ENCODE measurements around the gene CYP3A7. TPM values are rescaled to one million over a fixed set of nuclear protein-coding genes. Genes with fewer than 3 reads are reported as not detected.
"Not testable (repeated sequence)": the region's sequence is repeated elsewhere in the genome, so short reads cannot be mapped to it uniquely, and the experiment has no call there.

Gene CYP3A7
- total and polyA plus RNA-seq, 9 donors, result 0.04 to 0.36 (median 0.29) TPM; not detected in 3

DNA sequence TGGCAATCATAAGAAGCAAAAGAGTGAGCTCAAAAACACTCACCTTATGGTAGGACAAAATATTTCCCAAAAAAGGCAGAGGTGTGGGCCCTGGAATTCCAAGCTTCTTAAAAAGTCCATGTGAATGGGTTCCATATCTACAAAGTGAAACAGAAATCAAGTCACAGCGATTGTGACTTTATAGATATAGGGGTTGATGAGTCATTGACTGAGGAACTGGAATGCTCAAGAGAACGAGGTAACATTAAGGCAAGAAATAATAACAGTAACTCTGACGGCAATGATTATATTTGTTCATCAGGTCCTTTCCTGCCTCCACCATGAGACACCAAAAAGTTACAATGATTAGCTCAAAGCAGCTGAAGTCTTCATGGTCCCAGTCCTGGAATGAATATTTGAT lies 45.0 kb upstream of the CYP3A7 start:
- intact Hi-C loops (cut with DNase I), result no loop called here
- no peak for DNase-seq
- Histone ChIP-seq H3K9me3 (no peaks in the 10 kb centered on the region), H3K36me3 (no peaks in the 10 kb centered on the region), H3K27ac (no peak overlapping the region), H3K4me3 (no peak overlapping the region), H3K27me3 (no peaks in the 10 kb centered on the region), H3K4me1 (ENCODE audit: insufficient read depth) (no peaks in the 10 kb centered on the region)
- TF ChIP-seq POLR2A (IDR thresholded peaks at IDR 0.05) (no peak), EP300 (IDR thresholded peaks at IDR 0.05) (no peak)
- TF ChIP-seq, protein P1, sequence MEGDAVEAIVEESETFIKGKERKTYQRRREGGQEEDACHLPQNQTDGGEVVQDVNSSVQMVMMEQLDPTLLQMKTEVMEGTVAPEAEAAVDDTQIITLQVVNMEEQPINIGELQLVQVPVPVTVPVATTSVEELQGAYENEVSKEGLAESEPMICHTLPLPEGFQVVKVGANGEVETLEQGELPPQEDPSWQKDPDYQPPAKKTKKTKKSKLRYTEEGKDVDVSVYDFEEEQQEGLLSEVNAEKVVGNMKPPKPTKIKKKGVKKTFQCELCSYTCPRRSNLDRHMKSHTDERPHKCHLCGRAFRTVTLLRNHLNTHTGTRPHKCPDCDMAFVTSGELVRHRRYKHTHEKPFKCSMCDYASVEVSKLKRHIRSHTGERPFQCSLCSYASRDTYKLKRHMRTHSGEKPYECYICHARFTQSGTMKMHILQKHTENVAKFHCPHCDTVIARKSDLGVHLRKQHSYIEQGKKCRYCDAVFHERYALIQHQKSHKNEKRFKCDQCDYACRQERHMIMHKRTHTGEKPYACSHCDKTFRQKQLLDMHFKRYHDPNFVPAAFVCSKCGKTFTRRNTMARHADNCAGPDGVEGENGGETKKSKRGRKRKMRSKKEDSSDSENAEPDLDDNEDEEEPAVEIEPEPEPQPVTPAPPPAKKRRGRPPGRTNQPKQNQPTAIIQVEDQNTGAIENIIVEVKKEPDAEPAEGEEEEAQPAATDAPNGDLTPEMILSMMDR (IDR thresholded peaks at IDR 0.05), result no peak
- 80 to 84% (median 80%) methylated on average over 3 of the region's 3 CpGs for WGBS, 3 donors

DNA sequence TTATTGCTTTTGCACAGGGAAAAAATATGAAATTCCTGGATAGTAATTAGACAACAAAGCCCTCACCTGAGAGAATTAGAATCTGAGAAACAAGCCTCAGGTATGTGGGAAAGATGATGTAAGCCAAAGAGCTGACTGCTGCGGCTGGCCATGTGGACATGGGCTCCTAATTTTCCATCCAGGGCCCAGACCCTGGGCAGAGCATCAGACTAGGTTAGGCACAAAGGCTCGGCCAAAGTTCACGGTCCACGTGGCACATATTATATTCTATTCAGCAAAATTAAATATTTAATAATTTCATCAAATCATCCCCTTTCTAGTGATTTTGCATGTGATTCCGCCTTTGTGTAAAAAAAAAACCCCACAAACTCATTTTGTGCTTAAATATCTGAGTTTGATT lies 43.9 kb upstream of the CYP3A7 start:
- WGBS, 3 donors, result 78 to 81% (median 78%) methylated on average over 5 of the region's 5 CpGs
- no peaks in the 10 kb centered on the region for H3K4me1 ChIP-seq (ENCODE audit: insufficient read depth)
- no peak for DNase-seq
- H3K27me3 ChIP-seq, result no peaks in the 10 kb centered on the region
- H3K4me3 ChIP-seq, result no peak overlapping the region
- H3K27ac ChIP-seq, result no peak overlapping the region
- H3K36me3 ChIP-seq, result no peaks in the 10 kb centered on the region
- TF ChIP-seq EP300 (IDR thresholded peaks at IDR 0.05), result no peak
- no peak for TF ChIP-seq POLR2A (IDR thresholded peaks at IDR 0.05)
- TF ChIP-seq, protein P1 (IDR thresholded peaks at IDR 0.05), result no peak
- H3K9me3 ChIP-seq, result no peaks in the 10 kb centered on the region
- intact Hi-C loops (cut with DNase I), result no loop called here

DNA sequence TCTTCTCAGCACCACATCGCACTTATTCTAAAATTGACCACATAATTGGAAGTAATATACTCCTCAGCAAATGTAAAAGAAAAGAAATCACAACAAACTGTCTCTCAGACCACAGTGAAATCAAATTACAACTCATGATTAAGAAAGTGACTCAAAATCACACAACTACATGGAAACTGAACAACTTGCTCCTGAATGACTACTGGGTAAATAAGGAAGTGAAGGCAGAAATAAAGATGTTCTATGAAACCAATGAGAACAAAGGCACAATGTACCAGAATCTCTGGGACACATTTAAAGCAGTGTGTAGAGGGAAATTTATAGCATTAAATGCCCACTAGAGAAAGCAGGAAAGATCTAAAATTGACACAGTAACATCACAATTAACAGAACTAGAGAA lies 38.4 kb upstream of the CYP3A7 start:
- intact Hi-C loops (cut with DNase I); H3K27ac ChIP-seq; H3K27me3 ChIP-seq; DNase-seq; H3K9me3 ChIP-seq; H3K4me3 ChIP-seq; H3K4me1 ChIP-seq (ENCODE audit: insufficient read depth); H3K36me3 ChIP-seq: not testable (repeated sequence)
- 80 to 91% (median 83%) methylated on average over 1 of the region's 1 CpG for WGBS, 3 donors

DNA sequence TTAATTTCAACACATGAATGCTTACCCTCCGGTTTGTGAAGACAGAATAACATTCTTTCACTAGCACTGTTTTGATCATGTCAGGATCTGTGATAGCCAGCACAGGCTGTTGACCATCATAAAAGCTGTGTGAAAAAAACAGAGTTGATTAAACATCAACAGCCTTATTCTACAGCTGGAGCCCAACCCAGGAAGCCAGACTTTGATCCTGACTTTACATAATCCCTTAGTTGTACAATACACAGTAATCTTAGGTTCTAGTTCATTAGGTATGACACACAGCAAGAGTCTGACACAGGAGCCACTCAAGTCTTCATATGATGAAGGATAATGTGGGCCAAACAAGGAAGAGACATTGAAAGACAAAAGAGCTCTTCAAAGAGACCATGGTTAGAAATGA lies 37.6 kb upstream of the CYP3A7 start:
- no peaks in the 10 kb centered on the region for H3K9me3 ChIP-seq
- 68 to 90% (median 86%) methylated on average over 1 of the region's 1 CpG for WGBS, 3 donors
- H3K4me3 ChIP-seq, result no peak overlapping the region
- H3K27me3 ChIP-seq, result no peaks in the 10 kb centered on the region
- no peaks in the 10 kb centered on the region for H3K36me3 ChIP-seq
- DNase-seq, result no peak
- intact Hi-C loops (cut with DNase I), result no loop called here
- no peaks in the 10 kb centered on the region for H3K4me1 ChIP-seq (ENCODE audit: insufficient read depth)
- no peak for TF ChIP-seq POLR2A (IDR thresholded peaks at IDR 0.05)
- no peak for TF ChIP-seq EP300 (IDR thresholded peaks at IDR 0.05)
- TF ChIP-seq, protein P1 (IDR thresholded peaks at IDR 0.05), result no peak
- no peak overlapping the region for H3K27ac ChIP-seq

DNA sequence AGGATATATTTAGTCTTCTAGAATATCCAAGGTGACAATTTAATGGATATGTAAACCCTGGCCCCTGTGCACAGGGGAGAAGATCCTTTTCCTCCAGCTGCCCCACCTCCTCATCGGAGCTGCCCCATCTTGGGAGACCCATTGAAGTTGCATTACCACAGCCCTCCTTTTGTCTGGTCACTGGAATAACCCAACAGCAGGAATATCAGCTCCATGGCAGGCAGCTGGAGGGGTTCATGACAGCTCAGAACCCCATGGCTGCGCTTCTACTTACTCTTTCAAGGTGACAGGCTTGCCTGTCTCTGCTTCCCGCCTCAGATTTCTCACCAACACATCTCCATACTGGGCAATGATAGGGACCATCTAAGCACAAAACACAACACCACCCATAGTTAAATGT lies 34.5 kb upstream of the CYP3A7 start:
- H3K4me3 ChIP-seq; H3K4me1 ChIP-seq (ENCODE audit: insufficient read depth); intact Hi-C loops (cut with DNase I); H3K36me3 ChIP-seq; H3K27me3 ChIP-seq; DNase-seq; H3K27ac ChIP-seq; H3K9me3 ChIP-seq: not testable (repeated sequence)
- 82 to 91% (median 85%) methylated on average over 3 of the region's 3 CpGs for WGBS, 3 donors

DNA sequence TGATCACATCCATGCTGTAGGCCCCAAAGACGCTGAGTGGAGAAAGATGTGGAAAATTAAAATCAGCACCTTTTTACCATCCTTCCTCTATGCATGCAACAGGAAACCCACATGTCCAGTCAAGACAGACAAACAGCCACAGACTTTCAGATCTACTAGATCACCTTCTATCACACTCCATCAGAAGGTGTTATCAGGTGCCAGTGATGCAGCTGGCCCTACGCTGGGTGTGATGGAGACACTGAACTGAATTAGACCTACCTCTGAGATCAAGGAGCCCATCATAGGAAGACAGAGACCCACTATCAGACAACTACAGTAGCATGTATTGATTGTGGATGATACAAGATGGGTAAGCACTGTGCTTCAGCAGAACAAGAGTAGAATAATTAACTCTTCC lies 33.5 kb upstream of the CYP3A7 start:
- intact Hi-C loops (cut with DNase I), result no loop called here
- DNase-seq, result no peak
- H3K4me3 ChIP-seq, result no peak overlapping the region
- WGBS, 3 donors, result 85 to 92% (median 91%) methylated on average over 2 of the region's 2 CpGs
- no peaks in the 10 kb centered on the region for H3K9me3 ChIP-seq
- H3K27me3 ChIP-seq, result no peaks in the 10 kb centered on the region
- H3K27ac ChIP-seq, result no peak overlapping the region
- no peaks in the 10 kb centered on the region for H3K36me3 ChIP-seq
- no peak for TF ChIP-seq POLR2A (IDR thresholded peaks at IDR 0.05)
- TF ChIP-seq, protein P1 (IDR thresholded peaks at IDR 0.05), result no peak
- TF ChIP-seq EP300 (IDR thresholded peaks at IDR 0.05), result no peak
- H3K4me1 ChIP-seq (ENCODE audit: insufficient read depth), result no peaks in the 10 kb centered on the region
